Limb (tissue), 2 donors: ENCODE measurements around the gene NOC4L.
"Not testable (repeated sequence)": the region's sequence is repeated elsewhere in the genome, so short reads cannot be mapped to it uniquely, and the experiment has no call there.

Source experiments
- DNase-seq, 2 donors: peaks; one replicate each; pipeline ENCODE4 v3.0.0-alpha.2; 2016; ENCODE audit errors: extremely low spot score in 2 of 2

NOC4L gene

GRCh38 chr12:132144115-132144809 lies at the start of gene NOC4L, which contains the start of gene DDX51:
TSS of gene NOC4L (plus strand) at chr12:132144457. CDS start at chr12:132144489, 32 bp downstream.
TSS of gene DDX51 (minus strand) at chr12:132144319. CDS start at chr12:132144296, 23 bp downstream.
- DNase-seq, result peak; percentile 86 to 98

- DNase-seq, result no peak
These were observed 48.5 kb upstream of the NOC4L start for GRCh38 chr12:132095520-132096409.

GRCh38 chr12:132099739-132100138 lies 44.5 kb upstream of the NOC4L start:
- no peak for DNase-seq

GRCh38 chr12:132100306-132101065 lies 43.8 kb upstream of the NOC4L start:
- no peak for DNase-seq

GRCh38 chr12:132102297-132102696 lies 42.0 kb upstream of the NOC4L start:
- no peak for DNase-seq

GRCh38 chr12:132103072-132103471 lies 41.2 kb upstream of the NOC4L start:
- DNase-seq, result not testable (repeated sequence)

GRCh38 chr12:132103542-132104308 lies 40.5 kb upstream of the NOC4L start:
- DNase-seq, result no peak

- no peak for DNase-seq
These were observed 38.8 kb upstream of the NOC4L start for GRCh38 chr12:132105467-132105866.

- no peak for DNase-seq
These were observed 37.3 kb upstream of the NOC4L start for GRCh38 chr12:132106921-132107320.

GRCh38 chr12:132108211-132108832 lies 35.9 kb upstream of the NOC4L start:
- DNase-seq, result no peak

GRCh38 chr12:132109741-132110140 lies 34.5 kb upstream of the NOC4L start:
- DNase-seq, result no peak

GRCh38 chr12:132110677-132111076 lies 33.6 kb upstream of the NOC4L start:
- no peak for DNase-seq

GRCh38 chr12:132111654-132112304 lies 32.5 kb upstream of the NOC4L start:
- DNase-seq, result no peak

GRCh38 chr12:132114667-132115066 lies 29.6 kb upstream of the NOC4L start:
- DNase-seq, result no peak

GRCh38 chr12:132115500-132115899 lies 28.8 kb upstream of the NOC4L start:
- DNase-seq, result no peak

GRCh38 chr12:132116709-132117557 lies 27.3 kb upstream of the NOC4L start:
- DNase-seq, result no peak

GRCh38 chr12:132117558-132117875 lies 26.7 kb upstream of the NOC4L start:
- DNase-seq, result no peak

- no peak for DNase-seq
These were observed 25.4 kb upstream of the NOC4L start for GRCh38 chr12:132118876-132119275.

- no peak for DNase-seq
These were observed 23.0 kb upstream of the NOC4L start for GRCh38 chr12:132121283-132121682.
